Osteocyte (in vitro differentiated cells): ENCODE data around the gene NAB2. TPM values are rescaled to one million over a fixed set of nuclear protein-coding genes. Genes with fewer than 3 reads are reported as not detected.

Source experiments
- DNase-seq: peaks from one replicate; pipeline ENCODE4 v3.0.0; 2021; ENCODE audit warnings: mixed read lengths; ENCODE audit not compliant: unreplicated experiment; ENCODE audit errors: extremely low spot score
- H3K27ac Mint-ChIP-seq: one replicate; pipeline ENCODE4 v1.8.0; 2021; ENCODE audit warnings: mild to moderate bottlenecking, mixed read lengths; ENCODE audit not compliant: unreplicated experiment
- H3K27me3 Mint-ChIP-seq: one replicate; pipeline ENCODE4 v1.8.0; 2021; ENCODE audit warnings: mixed read lengths; ENCODE audit not compliant: unreplicated experiment
- H3K36me3 Mint-ChIP-seq: one replicate; pipeline ENCODE4 v1.8.0; 2021; ENCODE audit warnings: mixed read lengths; ENCODE audit not compliant: unreplicated experiment
- H3K4me1 Mint-ChIP-seq: one replicate; pipeline ENCODE4 v1.8.0; 2021; ENCODE audit warnings: mixed read lengths; ENCODE audit not compliant: unreplicated experiment
- H3K4me3 Mint-ChIP-seq: one replicate; pipeline ENCODE4 v1.8.0; 2021; ENCODE audit warnings: mild to moderate bottlenecking, moderate library complexity, mixed read lengths; ENCODE audit not compliant: unreplicated experiment
- H3K9me3 Mint-ChIP-seq: one replicate; pipeline ENCODE4 v1.8.0; 2021; ENCODE audit warnings: mixed read lengths; ENCODE audit not compliant: unreplicated experiment
- total RNA-seq: library from RNA; stranded (reverse); gene quantifications from 2 replicates; pipeline ENCODE4 v1.2.1, GENCODE V29; 2021
- TF ChIP-seq, protein P1 (sequence below): fragments of 200-600 bp; sonication (generic); IDR thresholded peaks from 2 replicates; pipeline ENCODE4 v1.5.0; 2021; ENCODE audit warnings: antibody characterized with exemption, mild to moderate bottlenecking, moderate library complexity

NAB2 gene
- total RNA-seq, 1 donor from 2014 or later, result 42.8 TPM

DNA sequence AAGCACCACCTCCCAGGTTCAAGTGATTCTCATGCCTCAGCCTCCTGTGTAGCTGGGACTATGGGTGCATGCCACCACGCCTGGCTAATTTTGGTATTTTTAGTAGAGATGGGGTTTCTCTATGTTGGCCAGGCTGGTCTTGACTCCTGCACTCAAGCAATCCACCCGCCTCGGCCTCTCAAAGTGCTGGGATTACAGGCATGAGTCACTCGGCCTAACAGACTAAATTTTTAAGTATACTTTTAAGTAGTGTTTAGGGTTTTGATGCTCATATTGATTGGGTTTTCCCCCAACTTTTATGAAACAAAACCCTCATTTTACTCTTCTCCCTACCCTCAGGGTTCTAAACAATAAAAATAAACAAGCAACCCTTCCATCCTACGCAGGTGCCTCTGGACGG, 44.4 kb upstream of the NAB2 start:
- Mint-ChIP-seq H3K4me1 (peaks cover 3% of the 10 kb centered on the region), H3K27ac (no peak overlapping the region), H3K4me3 (no peak overlapping the region), H3K27me3 (peaks cover 36% of the 10 kb centered on the region), H3K9me3 (no peaks in the 10 kb centered on the region), H3K36me3 (no peaks in the 10 kb centered on the region)
- TF ChIP-seq, protein P1, sequence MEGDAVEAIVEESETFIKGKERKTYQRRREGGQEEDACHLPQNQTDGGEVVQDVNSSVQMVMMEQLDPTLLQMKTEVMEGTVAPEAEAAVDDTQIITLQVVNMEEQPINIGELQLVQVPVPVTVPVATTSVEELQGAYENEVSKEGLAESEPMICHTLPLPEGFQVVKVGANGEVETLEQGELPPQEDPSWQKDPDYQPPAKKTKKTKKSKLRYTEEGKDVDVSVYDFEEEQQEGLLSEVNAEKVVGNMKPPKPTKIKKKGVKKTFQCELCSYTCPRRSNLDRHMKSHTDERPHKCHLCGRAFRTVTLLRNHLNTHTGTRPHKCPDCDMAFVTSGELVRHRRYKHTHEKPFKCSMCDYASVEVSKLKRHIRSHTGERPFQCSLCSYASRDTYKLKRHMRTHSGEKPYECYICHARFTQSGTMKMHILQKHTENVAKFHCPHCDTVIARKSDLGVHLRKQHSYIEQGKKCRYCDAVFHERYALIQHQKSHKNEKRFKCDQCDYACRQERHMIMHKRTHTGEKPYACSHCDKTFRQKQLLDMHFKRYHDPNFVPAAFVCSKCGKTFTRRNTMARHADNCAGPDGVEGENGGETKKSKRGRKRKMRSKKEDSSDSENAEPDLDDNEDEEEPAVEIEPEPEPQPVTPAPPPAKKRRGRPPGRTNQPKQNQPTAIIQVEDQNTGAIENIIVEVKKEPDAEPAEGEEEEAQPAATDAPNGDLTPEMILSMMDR, result no peak
- no peak for DNase-seq

DNA sequence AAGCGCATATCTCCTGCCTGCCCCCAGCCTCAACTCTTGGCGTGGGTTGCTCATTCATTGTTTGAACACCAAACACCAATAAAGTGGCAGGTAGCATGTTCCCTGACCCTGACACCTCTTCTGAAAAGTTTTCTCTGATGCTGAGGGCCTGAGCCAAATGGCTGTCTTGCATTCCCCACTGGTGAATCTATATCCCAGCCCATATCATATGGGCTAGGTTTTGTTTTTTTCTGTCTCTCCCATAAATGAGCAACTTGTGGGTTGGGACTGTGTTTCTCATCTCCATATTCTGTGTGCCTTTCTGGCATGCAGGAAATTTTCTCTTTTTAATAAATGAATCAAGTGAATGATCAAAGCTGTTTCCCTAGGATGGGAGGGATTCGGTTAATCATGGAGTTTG, 44.0 kb upstream of the NAB2 start:
- Mint-ChIP-seq H3K9me3 (no peaks in the 10 kb centered on the region), H3K4me3 (no peak overlapping the region), H3K36me3 (no peaks in the 10 kb centered on the region), H3K4me1 (peaks cover 3% of the 10 kb centered on the region), H3K27ac (no peak overlapping the region), H3K27me3 (peaks cover 35% of the 10 kb centered on the region)
- no peak for DNase-seq
- TF ChIP-seq, protein P1, result no peak

DNA sequence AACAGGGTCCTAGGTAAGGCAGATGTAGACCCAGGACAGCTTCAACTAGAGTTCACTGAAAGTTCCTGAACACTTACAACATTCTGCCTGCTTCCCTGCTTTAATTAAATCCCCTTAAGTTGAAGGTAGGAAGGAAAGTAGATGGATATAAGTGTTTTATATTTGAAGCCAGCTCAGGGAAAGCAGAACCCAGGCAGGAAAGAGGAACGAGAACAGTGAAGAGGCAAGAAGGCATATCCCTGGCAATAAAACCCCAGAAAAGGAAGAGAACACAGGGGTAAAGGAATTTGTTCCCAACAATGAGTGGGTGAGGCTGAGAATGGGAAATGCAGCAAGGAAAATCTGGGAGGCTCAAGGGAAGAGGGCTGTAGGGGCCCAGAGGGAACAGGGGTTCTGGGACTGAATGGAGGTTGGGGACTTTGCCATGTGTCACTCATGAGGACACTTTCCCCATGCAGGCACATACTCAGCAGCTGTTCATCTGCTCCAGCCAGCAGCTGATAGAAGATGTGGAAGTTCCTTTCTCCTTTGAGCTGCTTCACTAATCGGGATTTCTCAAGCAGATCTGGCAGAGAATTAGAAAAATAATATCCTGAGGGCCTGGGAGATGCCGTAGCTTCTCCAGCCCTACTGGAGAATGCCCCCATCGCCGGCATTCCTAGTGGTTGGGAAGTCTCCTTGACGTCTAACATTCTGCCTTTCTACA, 42.7 kb upstream of the NAB2 start:
- H3K27me3 Mint-ChIP-seq, result peaks cover 30% of the 10 kb centered on the region
- no peaks in the 10 kb centered on the region for H3K9me3 Mint-ChIP-seq
- H3K36me3 Mint-ChIP-seq, result no peaks in the 10 kb centered on the region
- TF ChIP-seq, protein P1, result no peak
- no peak overlapping the region for H3K27ac Mint-ChIP-seq
- no peak overlapping the region for H3K4me3 Mint-ChIP-seq
- H3K4me1 Mint-ChIP-seq, result peaks cover 3% of the 10 kb centered on the region
- no peak for DNase-seq

DNA sequence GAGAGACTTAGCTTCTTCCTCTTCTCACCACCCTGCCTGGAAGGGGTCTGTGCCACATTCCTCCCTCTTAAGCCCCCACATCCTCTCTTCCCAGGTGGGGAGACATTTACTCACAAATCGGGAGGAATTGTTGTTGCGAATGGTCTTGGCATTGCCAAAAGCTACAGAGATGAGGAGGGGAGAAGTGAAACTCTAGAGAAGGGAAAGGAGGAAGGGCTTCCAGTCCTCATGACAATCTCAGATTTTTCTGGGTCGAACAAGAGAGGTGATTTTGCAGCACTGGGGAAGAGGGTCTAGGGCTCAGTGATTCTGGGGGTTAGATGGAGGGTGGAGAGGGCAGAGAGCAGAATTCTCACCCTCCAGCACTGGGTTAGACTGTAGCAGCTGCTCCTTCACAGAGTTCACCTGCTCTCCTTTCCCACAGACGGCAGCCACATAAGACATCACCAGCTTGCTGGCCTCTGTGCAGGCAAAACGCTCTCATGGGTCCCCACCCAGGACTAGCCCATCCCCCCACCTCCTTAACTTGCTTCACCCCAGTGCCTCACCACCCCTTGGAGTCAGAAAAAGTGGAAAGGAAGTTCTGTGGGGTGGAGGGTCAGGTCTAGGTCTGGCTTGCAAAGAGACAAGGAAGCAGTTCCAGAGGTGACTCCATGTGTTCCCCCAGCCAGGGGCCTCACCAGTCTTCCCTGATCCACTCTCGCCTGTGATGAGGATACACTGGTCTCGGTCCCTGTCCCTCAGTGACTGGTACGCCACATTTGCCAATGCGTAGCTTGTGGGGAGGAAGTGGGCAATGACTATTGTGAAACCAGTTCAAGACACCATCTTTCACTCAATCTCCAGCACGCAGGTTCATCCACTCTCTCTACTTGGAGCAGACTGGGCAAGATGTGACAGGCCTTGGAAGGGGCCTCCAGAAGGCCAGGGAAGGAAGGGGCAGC, 41.7 kb upstream of the NAB2 start:
- TF ChIP-seq, protein P1, result no peak
- Mint-ChIP-seq H3K4me3 (no peak overlapping the region), H3K36me3 (no peaks in the 10 kb centered on the region), H3K27me3 (peaks cover 21% of the 10 kb centered on the region), H3K27ac (no peak overlapping the region), H3K4me1 (peaks cover 3% of the 10 kb centered on the region), H3K9me3 (no peaks in the 10 kb centered on the region)
- no peak for DNase-seq

DNA sequence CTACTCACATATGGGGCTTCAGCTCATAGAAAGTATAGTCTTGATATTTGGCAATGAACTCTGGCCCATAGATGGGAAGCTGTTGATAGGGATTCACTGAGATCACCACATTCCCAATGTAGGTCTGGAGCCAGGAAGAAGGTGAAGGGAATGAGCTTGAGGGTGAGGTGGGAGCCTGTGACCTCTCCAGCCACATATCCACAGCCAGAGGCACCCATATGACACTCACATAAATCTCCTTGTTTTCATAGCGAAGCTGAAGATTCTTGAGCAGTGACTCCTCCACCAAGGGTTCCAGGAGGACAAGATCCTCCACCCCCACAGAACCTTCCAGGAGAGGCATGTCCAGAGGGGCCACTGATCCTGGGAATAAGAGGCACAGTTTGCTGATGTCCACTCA, 40.9 kb upstream of the NAB2 start:
- Mint-ChIP-seq H3K4me3 (no peak overlapping the region), H3K36me3 (no peaks in the 10 kb centered on the region), H3K9me3 (no peaks in the 10 kb centered on the region), H3K27me3 (peaks cover 20% of the 10 kb centered on the region), H3K27ac (no peak overlapping the region), H3K4me1 (peaks cover 3% of the 10 kb centered on the region)
- DNase-seq, result no peak
- TF ChIP-seq, protein P1, result no peak
